MV-4-11 (cell line): Measurements from ENCODE around the gene PANX3.
"Not testable (repeated sequence)": the region's sequence is repeated elsewhere in the genome, so short reads cannot be mapped to it uniquely, and the experiment has no call there.

ENCODE experiments used
- DNase-seq: peaks from one replicate; lab custom pipeline; 2025; lab: John Stamatoyannopoulos, UW

PANX3 gene

DNA sequence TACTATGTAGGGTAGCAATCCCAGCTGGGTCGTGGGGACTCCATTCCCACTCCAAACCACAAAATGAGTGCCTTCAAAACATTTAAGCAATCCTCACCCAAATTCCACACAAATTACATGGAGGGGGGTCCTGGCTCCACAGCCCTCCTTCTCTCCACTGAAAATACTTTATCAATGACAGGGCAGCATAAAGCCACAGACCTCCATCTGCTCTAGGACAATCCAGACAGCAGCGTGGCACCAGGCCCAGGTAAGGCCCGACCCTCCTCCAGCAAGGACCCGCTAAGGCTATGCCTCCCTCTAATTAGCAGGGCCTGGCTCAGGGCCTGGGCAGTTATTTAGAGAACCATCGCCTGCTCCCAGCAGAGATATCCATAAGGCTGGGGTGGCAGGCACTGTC lies at the start of gene PANX3:
TSS of gene PANX3 (plus strand) at position 365 of the 400 bp plus-strand sequence. CDS start 129 bp downstream, outside the sequence.
- no peak for DNase-seq

- no peak for DNase-seq
Observed at GRCh38 chr11:124569697-124570096, 41.5 kb upstream of the PANX3 start, which contains the start of gene OR8A1. Gene OR8A1 (plus strand): TSS chr11:124569997. CDS start chr11:124570120, 123 bp downstream.

DNA sequence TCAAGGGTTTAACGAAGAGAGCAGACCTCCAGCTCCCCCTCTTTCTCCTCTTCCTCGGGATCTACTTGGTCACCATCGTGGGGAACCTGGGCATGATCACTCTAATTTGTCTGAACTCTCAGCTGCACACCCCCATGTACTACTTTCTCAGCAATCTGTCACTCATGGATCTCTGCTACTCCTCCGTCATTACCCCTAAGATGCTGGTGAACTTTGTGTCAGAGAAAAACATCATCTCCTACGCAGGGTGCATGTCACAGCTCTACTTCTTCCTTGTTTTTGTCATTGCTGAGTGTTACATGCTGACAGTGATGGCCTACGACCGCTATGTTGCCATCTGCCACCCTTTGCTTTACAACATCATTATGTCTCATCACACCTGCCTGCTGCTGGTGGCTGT lies 41.1 kb upstream of the PANX3 start:
- DNase-seq, result no peak

DNA sequence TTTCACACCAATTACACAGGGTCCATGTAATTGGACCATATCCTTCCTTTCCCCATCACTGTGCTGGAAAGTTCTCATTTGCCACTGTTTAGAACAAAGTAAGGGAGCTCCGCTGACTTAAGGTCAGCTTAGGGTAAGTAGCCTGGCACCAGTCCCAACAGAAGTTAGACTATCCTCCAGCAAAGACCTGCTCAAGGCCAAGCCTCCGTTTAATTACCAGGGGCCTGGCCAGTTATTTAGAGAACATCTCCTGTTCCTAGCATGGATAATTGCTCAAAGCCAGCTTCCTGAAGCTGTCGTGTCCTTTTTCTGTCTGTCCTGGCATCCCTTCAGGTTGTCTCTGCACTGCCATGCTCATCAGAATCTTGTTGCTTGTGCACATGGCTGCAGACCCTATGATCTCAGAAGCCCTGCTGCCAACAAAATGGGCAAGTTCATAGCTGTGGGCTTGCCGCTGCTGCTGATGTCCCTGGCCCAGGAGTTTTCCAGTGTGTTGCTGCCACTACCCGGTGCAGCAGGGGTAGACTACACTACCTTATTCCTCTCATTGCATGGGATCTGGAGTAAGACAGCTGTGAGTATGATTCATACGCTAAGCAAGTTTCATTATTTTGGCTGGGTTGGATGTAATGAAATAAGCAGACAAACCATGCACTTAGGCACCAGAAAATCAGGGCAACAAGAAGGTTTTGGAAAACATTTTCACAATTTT lies 33.4 kb upstream of the PANX3 start:
- no peak for DNase-seq

DNA sequence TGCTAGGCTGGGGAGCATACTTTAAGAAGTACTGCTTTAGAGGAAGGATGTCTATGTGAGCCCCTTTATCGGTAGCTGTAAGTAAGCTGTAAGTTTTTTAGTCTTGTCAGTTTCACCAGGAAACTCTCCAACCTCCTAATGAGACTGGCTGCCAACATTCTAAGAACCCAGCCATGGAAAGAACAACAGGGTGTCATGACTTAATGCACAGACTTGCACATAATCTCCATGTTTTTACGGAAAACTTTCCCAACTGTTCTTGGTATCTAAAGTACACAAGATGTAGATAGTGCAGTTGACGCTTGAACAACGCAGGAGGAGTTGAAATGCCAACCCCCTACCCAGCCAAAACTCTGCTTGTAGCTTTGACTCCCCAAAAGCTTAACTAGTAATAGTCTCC lies 32.5 kb upstream of the PANX3 start:
- DNase-seq, result no peak

DNA sequence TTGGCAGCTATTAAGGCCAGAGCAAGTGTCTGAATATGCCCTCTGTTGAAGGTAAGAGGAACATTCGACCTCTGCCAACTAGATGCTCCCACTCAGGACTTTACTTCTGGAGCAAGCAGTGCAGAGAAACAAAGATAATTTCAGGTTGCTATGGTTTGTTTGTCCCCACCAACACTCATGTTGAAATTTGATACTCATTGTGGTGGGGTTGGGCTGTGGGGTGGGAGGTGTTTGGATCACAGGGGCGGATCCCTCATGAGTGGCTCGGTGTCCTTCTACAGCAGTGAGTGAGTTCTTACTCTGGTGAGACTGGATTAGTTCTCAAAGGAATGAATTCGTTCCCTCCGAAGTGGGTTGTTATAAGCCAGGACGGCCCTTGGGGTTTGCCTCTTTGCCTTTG lies 29.4 kb upstream of the PANX3 start:
- DNase-seq, result no peak

DNA sequence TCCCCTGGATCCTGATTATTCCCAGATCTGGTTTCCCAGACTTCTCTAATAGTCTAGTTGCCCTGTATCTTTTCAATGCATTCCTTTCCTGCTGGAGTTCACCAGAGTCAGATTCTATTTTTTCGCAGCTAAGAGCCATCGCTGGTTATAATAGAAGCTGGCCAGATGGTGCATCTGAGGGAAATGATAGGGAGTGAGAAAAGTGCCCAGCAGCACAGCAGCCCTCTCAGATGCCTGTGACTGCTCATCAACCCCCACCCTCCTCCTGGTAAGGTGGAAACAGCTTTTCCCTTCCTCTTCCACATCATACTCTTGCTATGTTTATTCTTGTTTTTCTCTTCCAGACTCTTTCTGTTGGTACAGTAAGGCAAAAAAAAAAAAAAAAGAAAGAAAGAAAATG lies 28.7 kb upstream of the PANX3 start:
- DNase-seq, result no peak

GRCh38 chr11:124583781-124584180 lies 27.4 kb upstream of the PANX3 start:
- DNase-seq, result no peak

- DNase-seq, result no peak
Observed at GRCh38 chr11:124584681-124585372, 26.4 kb upstream of the PANX3 start.

DNA sequence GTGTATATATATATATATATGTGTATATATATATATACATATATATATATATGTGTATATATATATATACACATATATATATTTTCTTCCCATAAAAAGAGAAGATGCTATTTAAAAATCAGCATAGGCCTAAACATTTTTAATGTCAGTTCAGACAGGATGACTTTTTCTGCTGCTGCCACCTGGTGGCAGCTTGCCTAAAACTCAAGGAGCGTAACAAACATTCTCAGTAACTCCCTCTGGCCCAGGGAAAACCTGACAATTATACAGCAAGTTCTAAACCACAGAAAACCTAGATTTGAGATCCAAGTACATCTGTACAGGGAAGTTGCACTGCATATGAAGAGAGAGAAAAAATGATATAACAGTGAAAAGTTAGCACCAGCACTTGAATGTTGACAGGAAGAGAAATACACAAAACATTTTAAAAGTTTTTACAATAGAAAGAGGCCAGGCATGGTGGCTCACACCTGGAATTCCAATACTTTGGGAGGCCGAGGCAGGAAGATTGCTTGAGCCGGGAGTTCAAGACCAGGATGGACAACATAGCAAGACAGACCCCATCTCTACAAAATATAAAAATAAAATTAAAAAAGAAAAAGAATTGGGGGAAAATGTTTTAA lies 24.9 kb upstream of the PANX3 start:
- peak; percentile 33 for DNase-seq

GRCh38 chr11:124591430-124591829 lies 19.8 kb upstream of the PANX3 start:
- no peak for DNase-seq

- no peak for DNase-seq
Observed at GRCh38 chr11:124592627-124593026, 18.6 kb upstream of the PANX3 start.

DNA sequence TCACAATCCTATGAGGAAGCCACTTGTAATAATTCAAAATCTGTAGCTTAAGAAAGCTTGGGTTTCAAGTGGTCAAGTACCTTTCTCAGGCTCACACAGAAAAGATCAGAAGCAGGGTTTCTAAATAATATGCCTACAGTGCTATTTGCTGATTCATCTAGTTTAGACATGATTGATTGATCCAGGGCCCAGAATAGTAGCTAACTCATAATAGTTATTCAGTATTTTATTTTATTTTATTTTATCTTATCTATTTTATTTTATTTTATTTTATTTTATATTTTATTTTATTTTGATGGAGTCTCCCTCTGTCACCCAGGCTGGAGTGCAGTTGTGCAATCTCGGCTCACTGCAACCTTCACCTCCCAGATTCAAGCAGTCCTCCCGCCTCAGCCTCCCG lies 15.9 kb upstream of the PANX3 start:
- no peak for DNase-seq

DNA sequence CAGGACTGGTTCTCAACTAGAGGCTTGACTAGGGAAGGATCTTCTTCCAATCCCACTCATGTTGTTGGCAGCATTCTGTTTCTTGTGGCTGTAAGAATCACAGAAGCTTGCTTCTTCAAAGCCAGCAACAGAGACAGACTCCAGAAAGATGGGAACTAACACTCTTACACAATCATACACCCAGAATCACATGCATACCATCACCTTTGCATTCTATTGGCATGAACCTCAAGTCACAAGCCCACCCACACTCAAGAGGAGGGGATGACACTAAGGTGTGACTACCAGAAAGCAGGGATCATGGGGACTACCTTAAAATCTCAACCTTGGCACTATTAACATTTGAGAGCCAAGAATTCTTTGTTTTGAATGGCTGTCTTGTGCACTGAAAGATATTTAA lies 13.6 kb upstream of the PANX3 start:
- DNase-seq, result no peak

DNA sequence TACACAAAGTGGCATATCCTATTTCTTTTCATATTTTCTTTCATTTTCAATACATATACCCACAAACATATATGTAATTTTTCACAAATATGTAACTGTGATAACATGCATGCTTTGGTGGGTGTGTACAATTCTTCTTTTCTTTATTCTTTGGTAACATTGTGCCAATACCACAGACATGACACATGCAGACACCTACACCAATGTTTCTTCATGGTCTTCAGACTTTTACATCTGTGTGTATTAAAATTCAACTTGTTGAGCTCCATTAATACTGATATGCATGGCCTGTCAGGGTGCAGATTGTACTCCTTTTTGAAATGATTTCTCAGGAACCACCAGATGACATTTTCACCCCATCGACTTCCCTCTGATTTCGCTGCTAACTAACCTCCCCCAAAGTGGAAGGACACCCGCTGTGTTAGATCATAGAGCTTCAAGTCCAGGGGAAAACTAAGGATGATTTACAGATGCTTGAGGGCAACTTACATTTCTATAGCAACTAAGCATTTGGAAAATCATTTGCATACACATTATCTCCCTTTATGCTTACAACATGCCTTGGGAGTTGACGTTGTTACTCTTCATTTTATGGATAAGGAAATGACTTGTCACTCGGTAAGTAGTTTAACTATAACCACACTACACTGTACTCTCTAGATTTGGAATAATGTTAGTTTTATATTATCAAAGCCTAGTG lies 10.5 kb upstream of the PANX3 start:
- no peak for DNase-seq

DNA sequence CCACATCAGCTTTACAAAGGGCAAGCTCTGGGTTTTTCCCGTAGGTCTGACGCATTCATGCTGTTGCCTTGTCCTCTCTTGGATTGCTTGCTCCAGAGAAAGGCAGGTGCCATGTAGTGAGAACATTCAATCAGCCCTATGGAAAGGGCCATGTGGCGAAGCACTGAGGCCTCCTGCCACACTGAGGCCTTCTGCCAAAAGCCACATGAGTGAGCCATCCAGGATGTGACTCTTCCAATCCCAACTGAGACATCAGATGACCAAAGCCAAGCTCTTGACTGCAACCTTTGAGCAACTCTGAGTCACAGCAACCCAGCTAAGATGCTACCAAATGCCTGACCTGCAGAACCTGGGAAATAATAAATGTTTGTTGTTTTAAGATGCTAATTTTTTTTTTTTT lies 9.0 kb upstream of the PANX3 start:
- DNase-seq, result peak; percentile 34

GRCh38 chr11:124602723-124603122 lies 8.5 kb upstream of the PANX3 start:
- not testable (repeated sequence) for DNase-seq

DNA sequence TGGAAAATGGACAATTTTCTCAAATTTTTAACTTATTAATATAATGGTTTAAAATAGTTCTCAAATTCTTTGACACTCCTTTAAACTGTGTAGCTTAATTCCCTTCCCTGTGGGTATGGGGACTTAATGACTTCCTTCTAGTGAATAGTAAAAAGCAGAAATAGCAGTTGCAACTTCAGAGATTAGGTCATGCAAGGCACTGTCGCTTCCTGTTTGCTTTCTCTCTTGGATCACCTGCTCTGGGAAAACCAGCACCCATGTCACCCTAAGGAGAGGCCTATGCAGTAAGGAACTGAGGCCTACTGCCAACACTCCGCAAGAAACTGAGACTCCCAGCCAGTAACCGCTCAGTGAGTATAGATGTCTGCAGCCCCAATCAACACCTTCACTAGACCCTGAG lies 5.5 kb upstream of the PANX3 start:
- peak; percentile 92 for DNase-seq

DNA sequence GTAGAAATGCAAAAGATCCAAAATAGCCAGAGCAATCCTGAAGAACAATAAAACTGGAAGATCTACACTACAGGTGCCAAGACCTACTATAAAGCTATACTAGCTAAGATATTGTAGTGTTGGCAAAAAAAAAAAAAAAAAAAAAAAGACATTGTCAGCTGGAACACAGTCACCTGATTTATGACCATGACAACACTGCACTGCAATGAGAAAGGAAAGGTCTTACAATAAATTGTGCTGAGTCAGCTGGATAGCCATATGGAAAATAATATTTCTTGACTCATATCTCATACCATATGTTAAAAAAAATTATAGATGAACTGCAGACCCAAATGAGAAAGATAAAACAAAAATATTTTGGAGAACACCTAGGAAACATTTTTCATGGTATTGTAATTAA lies 3.1 kb upstream of the PANX3 start:
- DNase-seq, result no peak

GRCh38 chr11:124610295-124610694 lies 933 bp upstream of the PANX3 start:
- no peak for DNase-seq

- DNase-seq, result no peak
Observed at GRCh38 chr11:124612045-124612444, 817 bp downstream of the PANX3 start.

GRCh38 chr11:124612567-124613246 lies 1.5 kb downstream of the PANX3 start:
- no peak for DNase-seq
